HFFc6 (cell line): Measurements from ENCODE around the gene ZNF526. TPM values are rescaled to one million over a fixed set of nuclear protein-coding genes. Genes with fewer than 3 reads are reported as not detected.
A peak's percentile ranks its signal among the peaks of the same experiment; 100 is the strongest.
"Not testable (repeated sequence)": the region's sequence is repeated elsewhere in the genome, so short reads cannot be mapped to it uniquely, and the experiment has no call there.

Experiments used
- DNase-seq: peaks from one replicate; pipeline ENCODE4 v3.0.0-alpha.2; 2018
- H3K27ac Mint-ChIP-seq: 2 replicates; pipeline ENCODE4 v1.8.0; 2020; ENCODE audit warnings: mild to moderate bottlenecking, mixed read lengths
- H3K27me3 Mint-ChIP-seq: 2 replicates; pipeline ENCODE4 v1.8.0; 2021; ENCODE audit warnings: mild to moderate bottlenecking, moderate library complexity, mixed read lengths; ENCODE audit not compliant: insufficient read depth
- H3K36me3 Mint-ChIP-seq: 2 replicates; pipeline ENCODE4 v1.8.0; 2021; ENCODE audit warnings: low read depth, mixed read lengths
- H3K4me1 Mint-ChIP-seq: 2 replicates; pipeline ENCODE4 v1.8.0; 2020; ENCODE audit warnings: low read depth, mixed read lengths
- H3K4me3 Mint-ChIP-seq: 2 replicates; pipeline ENCODE4 v1.8.0; 2020; ENCODE audit warnings: mild to moderate bottlenecking, moderate library complexity, mixed read lengths
- H3K9me3 Mint-ChIP-seq: 2 replicates; pipeline ENCODE4 v1.8.0; 2020; ENCODE audit warnings: mild to moderate bottlenecking, mixed read lengths
- CTCF ChIP-seq: fragments of 200-600 bp; sonication (generic); IDR thresholded peaks from 2 replicates; pipeline ENCODE4 v1.5.0; 2021; ENCODE audit warnings: antibody characterized with exemption, mild to moderate bottlenecking
- total RNA-seq, 6 experiments: library from RNA; stranded (reverse); fragmentation: NEBNext Ultra II Directional; extraction: Animal tissue kit (Norgen Biotek cat#: 25700); gene quantifications; 2 replicates in 1 of 6; 3 replicates in 5 of 6; pipeline ENCODE4 v1.2.3, GENCODE V29; 2021

ZNF526 gene
- total RNA-seq, 6 experiments from 2014 or later = 14.0 to 18.2 (median 16.1) TPM

GRCh38 chr19:42253245-42254088 is 33.4 kb downstream of the ZNF526 start:
- Mint-ChIP-seq H3K36me3 (peaks cover 9% of the 10 kb centered on the region), H3K9me3 (no peaks in the 10 kb centered on the region; the same call in 1 of the 2 replicates)

GRCh38 chr19:42254089-42254849 is 34.2 kb downstream of the ZNF526 start:
- H3K4me1 Mint-ChIP-seq = peaks cover 40% of the 10 kb centered on the region
- DNase-seq = no peak
- H3K27me3 Mint-ChIP-seq = peaks cover 3% of the 10 kb centered on the region; the same call in 1 of the 2 replicates
- peaks cover 9% of the 10 kb centered on the region for H3K36me3 Mint-ChIP-seq
- peak overlapping the region; percentile 91 for H3K4me3 Mint-ChIP-seq
- peak; percentile 29 for TF ChIP-seq CTCF
- H3K9me3 Mint-ChIP-seq = no peaks in the 10 kb centered on the region; the same call in 1 of the 2 replicates
- H3K27ac Mint-ChIP-seq = peak overlapping the region; percentile 48

More at GRCh38 chr19:42253245-42254088, 33.4 kb downstream of the ZNF526 start:
- no peak for TF ChIP-seq CTCF
- peaks cover 40% of the 10 kb centered on the region for H3K4me1 Mint-ChIP-seq
- H3K27me3 Mint-ChIP-seq = peaks cover 3% of the 10 kb centered on the region; the same call in 1 of the 2 replicates
- H3K27ac Mint-ChIP-seq = peak overlapping the region; percentile 99
- peak; percentile 44 for DNase-seq
- peak overlapping the region; percentile 98 for H3K4me3 Mint-ChIP-seq

GRCh38 chr19:42254850-42255765 is 35.0 kb downstream of the ZNF526 start, which contains the start of gene ERF:
TSS of gene ERF (minus strand) at chr19:42255128. CDS start at chr19:42254999, 129 bp downstream.
- Mint-ChIP-seq H3K9me3 (no peaks in the 10 kb centered on the region; the same call in 1 of the 2 replicates), H3K27ac (peak within 1 kb of the TSS; percentile 93), H3K4me3 (peak within 1 kb of the TSS; percentile 91), H3K27me3 (peaks cover 3% of the 10 kb centered on the region; the same call in 1 of the 2 replicates), H3K4me1 (peaks cover 40% of the 10 kb centered on the region), H3K36me3 (peaks cover 9% of the 10 kb centered on the region)
- DNase-seq = peak; percentile 83
- TF ChIP-seq CTCF = no peak

- no peak for TF ChIP-seq CTCF
- Mint-ChIP-seq H3K36me3 (peaks cover 9% of the 10 kb centered on the region), H3K4me1 (peaks cover 31% of the 10 kb centered on the region), H3K9me3 (no peaks in the 10 kb centered on the region; the same call in 1 of the 2 replicates), H3K27me3 (peaks cover 3% of the 10 kb centered on the region; the same call in 1 of the 2 replicates), H3K4me3 (peak overlapping the region; percentile 91), H3K27ac (peak overlapping the region; percentile 93)
- no peak for DNase-seq
Measured at GRCh38 chr19:42255766-42256745, 35.9 kb downstream of the ZNF526 start.

GRCh38 chr19:42257842-42258241 is 37.7 kb downstream of the ZNF526 start:
- H3K4me1 Mint-ChIP-seq = peaks cover 21% of the 10 kb centered on the region
- not testable (repeated sequence) for H3K36me3 Mint-ChIP-seq, H3K4me3 Mint-ChIP-seq, H3K9me3 Mint-ChIP-seq, H3K27ac Mint-ChIP-seq, H3K27me3 Mint-ChIP-seq, DNase-seq
